SH-SY5Y (cell line): Measurements from ENCODE around the gene MAP3K6.

Experiments
- GATA2 ChIP-seq: IDR thresholded peaks from 2 replicates; pipeline ENCODE4 v1.6.1; 2011; ENCODE audit warnings: mild to moderate bottlenecking, low read depth, low read length
- GATA3 ChIP-seq: IDR thresholded peaks from 2 replicates; pipeline ENCODE4 v1.6.1; 2011; ENCODE audit warnings: low read depth, mild to moderate bottlenecking, low read length, moderate library complexity

- TF ChIP-seq GATA2 (no peak), GATA3 (no peak)
Measured at GRCh38 chr1:27358038-27358927, 8.5 kb downstream of the MAP3K6 start.
